GM10266 (cell line): ENCODE results near the gene PLA2G1B.

Experiments used
- DNase-seq: peaks from one replicate; pipeline ENCODE4 v3.0.0; 2012; ENCODE audit errors: extremely low spot score
- TF ChIP-seq, protein P1 (sequence below): IDR thresholded peaks from 2 replicates; pipeline ENCODE4 v1.5.1; 2012; ENCODE audit warnings: mild to moderate bottlenecking, low read depth; ENCODE audit not compliant: control insufficient read depth, insufficient read depth; ENCODE audit errors: missing control alignments

Gene PLA2G1B

DNA sequence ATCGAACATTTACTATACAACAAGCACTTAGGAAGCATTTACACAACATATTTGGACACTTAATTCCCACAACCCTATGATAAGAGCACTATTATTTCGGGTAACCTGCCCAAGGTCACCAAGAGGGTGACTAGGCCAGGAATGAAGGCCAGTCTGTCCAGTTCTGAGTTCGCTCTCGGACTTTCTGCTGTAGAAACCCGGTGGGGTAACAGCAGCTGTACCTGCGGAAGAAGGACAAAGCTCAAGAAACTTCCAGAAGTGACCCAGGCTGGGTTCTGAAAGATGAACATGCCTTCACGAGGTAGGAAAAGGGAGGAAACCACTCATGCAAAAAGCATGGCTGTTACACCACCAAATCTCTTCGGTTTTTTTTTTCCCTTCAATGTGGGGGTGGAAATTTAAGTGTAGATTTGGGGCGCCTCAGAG, 10.8 kb downstream of the PLA2G1B start:
- DNase-seq, result no peak
- TF ChIP-seq, protein P1, sequence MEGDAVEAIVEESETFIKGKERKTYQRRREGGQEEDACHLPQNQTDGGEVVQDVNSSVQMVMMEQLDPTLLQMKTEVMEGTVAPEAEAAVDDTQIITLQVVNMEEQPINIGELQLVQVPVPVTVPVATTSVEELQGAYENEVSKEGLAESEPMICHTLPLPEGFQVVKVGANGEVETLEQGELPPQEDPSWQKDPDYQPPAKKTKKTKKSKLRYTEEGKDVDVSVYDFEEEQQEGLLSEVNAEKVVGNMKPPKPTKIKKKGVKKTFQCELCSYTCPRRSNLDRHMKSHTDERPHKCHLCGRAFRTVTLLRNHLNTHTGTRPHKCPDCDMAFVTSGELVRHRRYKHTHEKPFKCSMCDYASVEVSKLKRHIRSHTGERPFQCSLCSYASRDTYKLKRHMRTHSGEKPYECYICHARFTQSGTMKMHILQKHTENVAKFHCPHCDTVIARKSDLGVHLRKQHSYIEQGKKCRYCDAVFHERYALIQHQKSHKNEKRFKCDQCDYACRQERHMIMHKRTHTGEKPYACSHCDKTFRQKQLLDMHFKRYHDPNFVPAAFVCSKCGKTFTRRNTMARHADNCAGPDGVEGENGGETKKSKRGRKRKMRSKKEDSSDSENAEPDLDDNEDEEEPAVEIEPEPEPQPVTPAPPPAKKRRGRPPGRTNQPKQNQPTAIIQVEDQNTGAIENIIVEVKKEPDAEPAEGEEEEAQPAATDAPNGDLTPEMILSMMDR, result no peak

DNA sequence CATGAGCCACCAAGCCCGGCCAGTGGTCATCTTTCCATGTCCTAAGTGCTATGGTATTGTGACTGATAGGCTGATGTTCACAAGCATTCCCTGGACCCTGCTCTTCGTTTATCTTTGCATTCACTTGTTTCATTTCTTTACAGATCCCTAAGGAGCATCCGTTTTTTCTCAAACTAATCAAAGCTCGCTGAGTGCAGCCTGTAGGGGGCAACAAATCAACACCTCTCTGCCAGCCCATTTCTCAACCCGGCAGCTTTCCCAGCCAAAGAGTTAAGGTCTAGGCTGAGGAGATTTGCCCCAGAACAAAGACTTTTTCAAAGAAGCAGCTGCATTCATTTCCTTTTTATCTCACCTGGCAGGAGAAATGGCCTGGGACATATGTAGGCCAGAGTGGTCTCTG, 13.4 kb downstream of the PLA2G1B start:
- DNase-seq, result no peak
- TF ChIP-seq, protein P1, result no peak

DNA sequence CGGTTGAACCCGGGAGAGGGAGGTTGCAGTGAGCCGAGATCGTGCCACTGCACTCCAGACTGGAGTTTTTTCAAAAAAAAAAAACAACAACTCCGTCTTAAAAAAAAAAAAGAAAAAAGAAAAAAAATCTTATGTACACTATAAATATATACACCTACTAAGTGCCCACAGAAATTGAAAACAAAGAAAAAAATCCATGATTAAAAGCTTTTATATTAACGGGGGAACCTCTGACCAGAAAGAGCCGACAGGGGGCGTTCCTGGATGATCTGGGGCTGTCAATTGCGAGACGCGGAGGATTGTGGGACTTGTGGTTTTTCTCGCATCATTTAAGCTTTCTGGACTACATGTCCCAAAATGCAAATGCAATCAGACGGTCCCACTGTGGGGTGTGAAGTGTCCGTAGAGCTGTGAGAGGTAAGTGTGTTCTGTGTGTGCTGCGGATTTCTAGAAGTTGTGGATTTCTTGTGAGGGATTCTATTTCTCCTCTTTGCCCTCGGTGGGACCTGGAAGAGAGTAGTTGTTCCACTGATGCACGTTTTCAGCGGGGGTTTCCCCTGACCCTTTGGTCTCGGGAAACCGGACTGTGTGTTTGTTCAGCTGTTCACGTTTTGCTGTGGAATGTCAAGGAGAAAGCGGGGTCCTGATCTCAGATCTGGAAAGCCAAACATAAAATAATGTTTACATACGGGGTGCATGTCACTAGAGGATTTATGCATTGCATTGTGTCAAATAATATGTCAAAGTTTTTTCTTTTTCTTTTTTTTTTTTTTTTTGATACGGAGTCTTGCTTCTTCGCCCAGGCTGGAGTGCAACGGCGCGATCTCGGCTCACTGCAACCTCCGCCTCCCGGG, 25.4 kb downstream of the PLA2G1B start, which contains the start of gene SIRT4:
Gene SIRT4 (plus strand): TSS at position 360 of the 854 bp plus-strand sequence. CDS start 1,241 bp downstream, outside the sequence.
- DNase-seq, result peak; percentile 88

DNA sequence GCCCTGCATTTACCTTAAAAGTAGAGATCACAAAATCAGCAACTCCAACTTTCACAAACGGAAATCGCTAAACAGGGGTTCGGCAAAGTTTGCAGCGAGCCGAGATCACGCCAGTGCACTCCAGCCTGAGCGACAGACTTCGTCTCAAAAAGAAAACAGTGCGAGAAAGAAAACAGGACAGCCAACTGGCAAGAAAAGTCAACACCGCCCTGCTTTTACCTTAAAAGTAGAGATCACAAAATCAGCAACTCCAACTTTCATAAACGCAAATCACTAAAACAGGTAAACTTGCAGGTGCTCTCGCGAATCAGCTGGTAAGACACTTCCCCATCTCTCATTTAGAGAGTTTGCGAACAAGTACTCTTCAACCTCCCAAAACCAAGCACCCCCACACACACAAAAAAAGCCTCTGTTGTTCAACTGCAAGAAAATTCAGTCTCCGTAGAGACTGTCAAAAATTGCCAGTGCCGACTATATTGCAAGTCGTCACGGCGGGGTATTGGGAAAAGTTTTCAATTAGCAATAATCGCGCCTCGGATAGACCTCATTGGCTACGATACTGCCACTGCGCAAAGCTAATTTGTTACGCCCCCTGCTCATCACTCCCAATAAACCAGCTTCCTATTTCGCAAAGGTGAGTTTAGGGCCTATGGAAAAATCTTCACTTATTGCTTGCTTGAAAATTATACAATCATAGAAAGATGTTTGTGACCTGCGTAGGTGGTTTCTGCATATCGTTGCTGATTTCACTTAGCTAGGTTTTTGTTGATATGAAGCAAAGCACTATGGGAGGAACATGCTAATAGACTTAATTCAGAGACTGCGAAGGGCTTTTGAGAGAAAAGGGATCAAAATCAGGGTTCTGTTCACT, 34.7 kb downstream of the PLA2G1B start, which contains the start of gene RNU4-1:
Gene RNU4-1 (minus strand): TSS at position 577 of the 871 bp plus-strand sequence.
- DNase-seq, result peak; percentile 62
- TF ChIP-seq, protein P1, result no peak

More for the DNA sequence above, 25.4 kb downstream of the PLA2G1B start, which contains the start of gene SIRT4:
- TF ChIP-seq, protein P1, result peak; percentile 75

DNA sequence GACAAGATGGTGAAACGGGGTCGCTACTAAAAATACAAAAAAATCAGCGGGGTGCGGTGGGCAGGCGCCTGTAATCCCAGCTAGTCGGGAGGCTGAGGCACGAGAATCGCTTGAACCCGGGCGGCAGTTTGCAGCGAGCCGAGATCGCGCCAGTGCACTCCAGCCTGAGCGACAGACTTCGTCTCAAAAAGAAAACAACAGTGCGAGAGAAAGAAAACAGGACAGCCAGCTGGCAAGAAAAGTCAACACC, 35.2 kb downstream of the PLA2G1B start:
- TF ChIP-seq, protein P1, result no peak

DNA sequence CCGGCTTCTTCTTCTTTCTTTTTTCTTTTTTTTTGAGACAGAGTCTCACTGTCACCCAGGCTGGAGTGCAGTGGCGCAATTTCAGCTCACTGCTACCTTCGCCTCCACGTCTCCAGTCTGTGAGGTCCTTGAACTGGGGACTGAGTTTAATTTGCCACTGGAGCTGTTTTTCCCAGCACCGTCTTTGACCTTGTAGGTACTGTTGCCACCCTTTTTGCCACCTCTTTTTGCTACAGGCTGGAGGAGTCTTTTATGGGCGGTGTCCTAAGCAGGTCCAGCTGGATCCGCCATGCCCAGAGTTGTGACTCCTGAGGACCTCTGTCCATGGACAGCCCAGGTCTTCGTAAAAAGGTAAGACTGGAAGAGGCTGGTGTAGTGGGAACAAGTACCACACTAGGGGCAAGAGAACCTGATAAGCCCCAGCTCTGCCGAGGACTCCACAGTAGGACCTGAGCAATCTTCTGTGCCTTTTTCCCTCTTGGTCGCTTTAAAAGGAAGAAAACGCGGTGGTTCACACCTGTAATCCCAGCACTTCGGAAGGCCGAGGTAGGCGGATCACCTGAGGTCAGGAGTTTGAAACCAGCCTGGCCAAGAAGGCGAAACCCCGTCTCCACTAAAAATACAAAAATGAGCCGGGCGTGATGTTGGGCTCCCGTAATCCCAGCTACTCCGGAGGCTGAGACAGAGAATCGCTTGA, 36.8 kb downstream of the PLA2G1B start:
- DNase-seq, result no peak
- TF ChIP-seq, protein P1, result no peak

More for the DNA sequence above, 35.2 kb downstream of the PLA2G1B start:
- DNase-seq, result no peak
